H1 (cell line): ENCODE measurements around the gene USH1C. TPM values are rescaled to one million over a fixed set of nuclear protein-coding genes. Genes with fewer than 3 reads are reported as not detected.
A peak's percentile ranks its signal among the peaks of the same experiment; 100 is the strongest.

Experiments
- CTCF ChIA-PET: fragments of 300-600 bp; sonication (Branson Sonifier 250); formaldehyde crosslinking; loops from one replicate; lab custom pipeline; 2021; ENCODE audit not compliant: partially characterized antibody; lab: Charles Lee
- POLR2A ChIA-PET: fragments of 300-600 bp; sonication (Branson Sonifier 250); formaldehyde crosslinking; loops from one replicate; lab custom pipeline; 2021; ENCODE audit warnings: inconsistent platforms; ENCODE audit not compliant: partially characterized antibody; lab: Charles Lee
- DNase-seq, 2 experiments: peaks; one replicate each; pipeline versions ENCODE4 v3.0.0 to v3.0.0-alpha.2; 2010 to 2022; ENCODE audit warnings: low spot score in 2 of 2, low read depth in 1 of 2, mixed read lengths in 1 of 2
- FAIRE-seq: peaks from 2 replicates; lab custom pipeline; 2011; peaks lifted over from hg19 to GRCh38; lab: Jason Lieb, UNC
- H2AFZ ChIP-seq: 2 replicates; pipeline ENCODE4 v1.8.1; 2012; ENCODE audit warnings: low read length, inconsistent platforms
- H2AK5ac ChIP-seq: 2 replicates; pipeline ENCODE4 v1.6.1; 2013; ENCODE audit warnings: low read depth, low read length
- H2BK120ac ChIP-seq: replicated peaks from 2 replicates; pipeline ENCODE3; 2013; ENCODE audit warnings: low read depth, low read length, inconsistent platforms
- H2BK12ac ChIP-seq: 2 replicates; pipeline ENCODE4 v1.6.1; 2013; ENCODE audit warnings: low read depth, low read length
- H2BK15ac ChIP-seq: 2 replicates; pipeline ENCODE4 v1.6.1; 2013; ENCODE audit warnings: low read length
- H2BK20ac ChIP-seq: 2 replicates; pipeline ENCODE4 v1.6.1; 2013; ENCODE audit warnings: low read length
- H2BK5ac ChIP-seq: 2 replicates; pipeline ENCODE4 v1.6.1; 2013; ENCODE audit warnings: low read depth, low read length
- H3K14ac ChIP-seq: 2 replicates; pipeline ENCODE4 v1.6.1; 2013; ENCODE audit warnings: inconsistent platforms; ENCODE audit not compliant: insufficient read length
- H3K18ac ChIP-seq: 2 replicates; pipeline ENCODE4 v1.6.1; 2013; ENCODE audit warnings: low read length; ENCODE audit errors: extremely low read depth
- H3K23ac ChIP-seq: 2 replicates; pipeline ENCODE4 v1.6.1; 2013; ENCODE audit warnings: inconsistent platforms; ENCODE audit not compliant: insufficient read length
- H3K23me2 ChIP-seq: 2 replicates; pipeline ENCODE4 v1.6.1; 2013; ENCODE audit warnings: low read depth, low read length
- H3K27ac ChIP-seq: 2 replicates; pipeline ENCODE4 v1.6.1; 2011; ENCODE audit warnings: low read depth, low read length, inconsistent platforms
- H3K27me3 ChIP-seq, 4 experiments: replicated peaks in 1 of 4; 1 replicate in 1 of 4; 2 replicates in 3 of 4; pipeline versions ENCODE4 v1.6.1 to v1.8.1; 2011 to 2013; ENCODE audit warnings: low read length in 3 of 4, mild to moderate bottlenecking in 3 of 4, inconsistent platforms in 2 of 4, mixed read lengths in 2 of 4, moderate library complexity in 1 of 4; ENCODE audit not compliant: control insufficient read depth in 3 of 4, insufficient read depth in 3 of 4; ENCODE audit errors: extremely low read depth in 1 of 4
- H3K36me3 ChIP-seq, 4 experiments: 2 replicates each; pipeline versions ENCODE4 v1.6.1 to v1.8.1; 2011 to 2013; ENCODE audit warnings: mild to moderate bottlenecking in 4 of 4, low read length in 3 of 4, moderate library complexity in 2 of 4, control low read depth in 1 of 4, inconsistent platforms in 1 of 4; ENCODE audit not compliant: insufficient read depth in 4 of 4, control insufficient read depth in 2 of 4
- H3K4ac ChIP-seq: replicated peaks from 2 replicates; pipeline ENCODE3; 2013; ENCODE audit warnings: low read length, low read depth, mixed read lengths, inconsistent platforms; ENCODE audit not compliant: insufficient read length
- H3K4me1 ChIP-seq, 4 experiments: replicated peaks in 1 of 4; 1 replicate in 1 of 4; 2 replicates in 3 of 4; pipeline versions ENCODE4 v1.6.1 to v1.8.1; 2011 to 2013; ENCODE audit warnings: low read length in 3 of 4, inconsistent platforms in 2 of 4, mixed read lengths in 1 of 4; ENCODE audit not compliant: insufficient read depth in 4 of 4, control insufficient read depth in 3 of 4
- H3K4me2 ChIP-seq, 2 experiments: 2 replicates each; pipeline versions ENCODE4 v1.6.1 to v1.8.1; 2011 to 2013; ENCODE audit warnings: low read depth in 2 of 2, low read length in 2 of 2, control low read depth in 1 of 2, inconsistent platforms in 1 of 2, mild to moderate bottlenecking in 1 of 2; ENCODE audit not compliant: insufficient read depth in 1 of 2
- H3K4me3 ChIP-seq, 4 experiments: fragments of 200-600, 300-600 bp in 1 of 4; sonication (generic), shearing (Covaris generic), sonication (Bioruptor Twin) in 1 of 4; 2 replicates each; pipeline versions ENCODE4 v1.5.1 to v1.8.1; 2011 to 2016; ENCODE audit warnings: low read length in 4 of 4, low read depth in 3 of 4, control low read depth in 2 of 4, inconsistent platforms in 2 of 4, mild to moderate bottlenecking in 2 of 4, mixed read lengths in 1 of 4, moderate library complexity in 1 of 4; ENCODE audit not compliant: insufficient read depth in 2 of 4; ENCODE audit errors: extremely low read depth in 1 of 4
- H3K56ac ChIP-seq: replicated peaks from 2 replicates; pipeline ENCODE3; 2013; ENCODE audit warnings: low read depth, mild to moderate bottlenecking, mixed read lengths, low read length, inconsistent platforms; ENCODE audit not compliant: insufficient read length
- H3K79me1 ChIP-seq: 2 replicates; pipeline ENCODE4 v1.6.1; 2013; ENCODE audit warnings: low read depth, low read length, control low read depth
- H3K79me2 ChIP-seq, 2 experiments: 2 replicates each; pipeline versions ENCODE4 v1.6.1 to v1.8.1; 2012 to 2013; ENCODE audit warnings: low read length in 2 of 2, mild to moderate bottlenecking in 2 of 2, inconsistent platforms in 1 of 2; ENCODE audit not compliant: insufficient read depth in 2 of 2, control insufficient read depth in 1 of 2
- H3K9ac ChIP-seq, 4 experiments: replicated peaks in 1 of 4; 1 replicate in 1 of 4; 2 replicates in 3 of 4; pipeline versions ENCODE4 v1.6.1 to v1.8.1; 2011 to 2013; ENCODE audit warnings: low read depth in 3 of 4, low read length in 3 of 4, control low read depth in 2 of 4, mild to moderate bottlenecking in 2 of 4, moderate library complexity in 2 of 4, inconsistent platforms in 1 of 4; ENCODE audit errors: extremely low read depth in 1 of 4
- H3K9me3 ChIP-seq, 2 experiments: 2 replicates each; pipeline versions ENCODE4 v1.6.1 to v1.8.1; 2012 to 2013; ENCODE audit warnings: mild to moderate bottlenecking in 2 of 2, moderate library complexity in 2 of 2, control low read depth in 1 of 2, inconsistent platforms in 1 of 2, low read depth in 1 of 2, low read length in 1 of 2, mixed read lengths in 1 of 2; ENCODE audit not compliant: insufficient read depth in 2 of 2
- H4K20me1 ChIP-seq, 2 experiments: replicated peaks in 1 of 2; 2 replicates each; pipeline versions ENCODE3 to v1.8.1; 2011 to 2013; ENCODE audit warnings: inconsistent platforms in 2 of 2, low read length in 2 of 2, mild to moderate bottlenecking in 1 of 2; ENCODE audit not compliant: insufficient read depth in 2 of 2, control insufficient read depth in 1 of 2
- H4K5ac ChIP-seq: 2 replicates; pipeline ENCODE4 v1.6.1; 2013; ENCODE audit warnings: low read length, low read depth, mixed read lengths, inconsistent platforms; ENCODE audit not compliant: insufficient read length
- H4K8ac ChIP-seq: 2 replicates; pipeline ENCODE4 v1.8.0; 2013; ENCODE audit warnings: mild to moderate bottlenecking, moderate library complexity, low read length, inconsistent platforms; ENCODE audit not compliant: insufficient read depth; ENCODE audit errors: extremely low read depth
- H4K91ac ChIP-seq: replicated peaks from 2 replicates; pipeline ENCODE3; 2013; ENCODE audit warnings: low read length, mixed read lengths, inconsistent platforms; ENCODE audit not compliant: insufficient read length
- CTCF ChIP-seq, 3 experiments: IDR thresholded peaks; 1 replicate in 2 of 3; 2 replicates in 1 of 3; pipeline versions ENCODE4 v1.5.1 to v1.6.1; 2011; ENCODE audit warnings: low read length in 3 of 3, mild to moderate bottlenecking in 3 of 3, inconsistent platforms in 2 of 3, low read depth in 1 of 3, moderate library complexity in 1 of 3; ENCODE audit not compliant: insufficient read depth in 1 of 3; ENCODE audit errors: control extremely low read depth in 1 of 3
- NANOG ChIP-seq: IDR thresholded peaks from 2 replicates; pipeline ENCODE4 v1.6.1; 2011; ENCODE audit warnings: low read length, low read depth, mild to moderate bottlenecking, inconsistent platforms; ENCODE audit not compliant: insufficient read depth, poor library complexity, severe bottlenecking
- RAD21 ChIP-seq, 2 experiments: IDR thresholded peaks in 1 of 2; conservative IDR thresholded peaks in 1 of 2; 2 replicates each; pipeline ENCODE4 v1.6.1; 2011; ENCODE audit warnings: low read depth in 2 of 2, low read length in 2 of 2, improper control_type of control experiment in 1 of 2, inconsistent platforms in 1 of 2, mild to moderate bottlenecking in 1 of 2, moderate library complexity in 1 of 2
- WGBS, 2 experiments: shearing (Covaris generic) in 1 of 2; methylation state at CpG; one replicate each; pipeline versions ENCODE4 v1.1.6 to v1.1.7; 2013 to 2015; ENCODE audit warnings: low lambda C conversion rate in 2 of 2, mixed read lengths in 2 of 2, inconsistent platforms in 1 of 2, low coverage in 1 of 2, missing lambda C conversion rate in 1 of 2; ENCODE audit not compliant: insufficient replicate concordance in 2 of 2, insufficient coverage in 1 of 2, insufficient read length in 1 of 2; ENCODE audit errors: extremely low coverage in 1 of 2, missing lambda C conversion rate in 1 of 2; 5-methylcytosine and 5-hydroxymethylcytosine counted together
- polyA plus RNA-seq, 7 experiments: library from polyadenylated mRNA; depleted of rRNA in 3 of 7; stranded (reverse) in 5 of 7; unstranded in 2 of 7; fragments of >200 nt in 5 of 7; fragments of 200-250 nt in 2 of 7; gene quantifications; 1 replicate in 5 of 7; 2 replicates in 1 of 7; 4 replicates in 1 of 7; pipeline versions ENCODE4 v1.2.1 to v1.2.3, GENCODE V29; 2011 to 2013; ENCODE audit warnings: missing spikeins in 2 of 7, mixed read lengths in 2 of 7
- total RNA-seq: library from RNA; stranded (reverse); fragmentation: NEBNext Ultra II Directional; extraction: Animal tissue kit (Norgen Biotek cat#: 25700); gene quantifications from 2 replicates; pipeline ENCODE4 v1.2.1, GENCODE V29; 2021

USH1C gene
- total and polyA plus RNA-seq, 2 of the 8 experiments (the other 6 are each of a cell fraction or from before 2014, with no cell fraction given), result 1.3 to 1.6 TPM

GRCh38 chr11:17528181-17528691 is 16.0 kb downstream of the USH1C start:
- Histone ChIP-seq H3K4ac (no peak overlapping the region), H3K79me2 (no peaks in the 10 kb centered on the region), H3K23me2 (no peaks in the 10 kb centered on the region), H2BK120ac (no peak overlapping the region), H4K5ac (no peak overlapping the region), H2BK12ac (no peak overlapping the region), H3K18ac (no peak overlapping the region), H3K56ac (no peak overlapping the region), H2AFZ (no peak overlapping the region), H2BK5ac (no peak overlapping the region), H4K20me1 (peaks cover 0 to 2% of the 10 kb centered on the region in 2 experiments), H3K4me2 (no peak overlapping the region), H2BK15ac (no peak overlapping the region), H2BK20ac (no peak overlapping the region), H3K79me1 (no peaks in the 10 kb centered on the region), H3K4me3 (no peak overlapping the region), H3K27ac (0 out of 2 replicates have a peak overlapping the region, but pooled peaks have one; percentile 27), H3K4me1 (peaks cover 0 to 3% (median 0%) of the 10 kb centered on the region in 4 experiments; a peak in 3 of 7 replicates), H4K91ac (no peak overlapping the region), H2AK5ac (no peak overlapping the region), H3K23ac (no peak overlapping the region), H3K9me3 (no peaks in the 10 kb centered on the region), H3K9ac (no peak overlapping the region), H3K36me3 (no peaks in the 10 kb centered on the region), H3K14ac (no peak overlapping the region), H4K8ac (no peak overlapping the region), H3K27me3 (no peaks in the 10 kb centered on the region)
- CTCF ChIA-PET, result interaction anchor here (0.6 to 44.8 kb wide), 58 partner anchors 10 to 502 kb away, joined by 3 to 1414 read pairs (median 4); partner anchors contain the start of genes ABCC8, KCNJ11 and OTOG
- TF ChIP-seq CTCF (IDR thresholded peaks at IDR 0.05; ENCODE audit: control extremely low read depth in 1 of 3, insufficient read depth in 1 of 3, low read depth in 1 of 3, low read length in 3 of 3), result peak; percentile 80 to 93 (median 83)
- TF ChIP-seq NANOG, result no peak
- peak; percentile 85 to 91 for TF ChIP-seq RAD21 (IDR thresholded peaks at IDR 0.05 in 1 of 2, conservative IDR thresholded peaks at IDR 0.05 in 1 of 2; ENCODE audit: low read depth in 2 of 2, low read length in 2 of 2)
- DNase-seq, result peak in 1 of 2 experiments; percentile 90
- FAIRE-seq, result peak; percentile 57
- WGBS, 2 experiments, result 71% methylated on average over 9 of the region's 9 CpGs; no CpG with 5 or more reads in 1 of the 2 experiments
- POLR2A ChIA-PET, result interaction anchor here (0.7 to 1.2 kb wide), 5 partner anchors 9 to 144 kb away, joined by 3 to 5 read pairs (median 3); partner anchors contain the start of gene USH1C
